ENCODE results near the gene PISD.

DNA sequence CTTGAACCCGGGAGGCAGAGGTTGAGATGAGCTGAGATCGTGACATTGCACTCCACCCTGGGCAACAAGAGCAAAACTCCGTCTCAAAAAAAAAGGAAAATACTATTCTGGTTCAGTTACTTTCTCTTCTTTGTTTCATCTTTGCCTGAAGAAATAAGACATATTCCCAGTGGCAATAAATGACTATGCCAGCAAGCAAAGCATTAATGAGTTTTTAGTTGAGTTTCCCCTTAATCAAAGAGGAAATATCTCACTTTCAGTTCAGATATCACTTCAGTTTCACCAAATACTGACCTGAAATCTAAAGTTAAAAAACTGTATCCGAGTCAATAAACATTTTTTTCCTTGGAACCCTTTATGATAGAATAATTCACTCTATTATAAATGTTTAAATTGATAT is 10.4 kb downstream of the PISD start:
- TF ChIP-seq, protein P1, sequence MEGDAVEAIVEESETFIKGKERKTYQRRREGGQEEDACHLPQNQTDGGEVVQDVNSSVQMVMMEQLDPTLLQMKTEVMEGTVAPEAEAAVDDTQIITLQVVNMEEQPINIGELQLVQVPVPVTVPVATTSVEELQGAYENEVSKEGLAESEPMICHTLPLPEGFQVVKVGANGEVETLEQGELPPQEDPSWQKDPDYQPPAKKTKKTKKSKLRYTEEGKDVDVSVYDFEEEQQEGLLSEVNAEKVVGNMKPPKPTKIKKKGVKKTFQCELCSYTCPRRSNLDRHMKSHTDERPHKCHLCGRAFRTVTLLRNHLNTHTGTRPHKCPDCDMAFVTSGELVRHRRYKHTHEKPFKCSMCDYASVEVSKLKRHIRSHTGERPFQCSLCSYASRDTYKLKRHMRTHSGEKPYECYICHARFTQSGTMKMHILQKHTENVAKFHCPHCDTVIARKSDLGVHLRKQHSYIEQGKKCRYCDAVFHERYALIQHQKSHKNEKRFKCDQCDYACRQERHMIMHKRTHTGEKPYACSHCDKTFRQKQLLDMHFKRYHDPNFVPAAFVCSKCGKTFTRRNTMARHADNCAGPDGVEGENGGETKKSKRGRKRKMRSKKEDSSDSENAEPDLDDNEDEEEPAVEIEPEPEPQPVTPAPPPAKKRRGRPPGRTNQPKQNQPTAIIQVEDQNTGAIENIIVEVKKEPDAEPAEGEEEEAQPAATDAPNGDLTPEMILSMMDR (IDR thresholded peaks at IDR 0.05; ENCODE audit: low read length): no peak
- no peak for TF ChIP-seq EZH2 (IDR thresholded peaks at IDR 0.05; ENCODE audit: borderline replicate concordance, low read length)
